Measurements from ENCODE around the gene HSP90AB1. TPM values are rescaled to one million over a fixed set of nuclear protein-coding genes. Genes with fewer than 3 reads are reported as not detected.

The HSP90AB1 gene
- total RNA-seq, 4 donors from 2014 or later = 556 to 669 (median 586) TPM

GRCh38 chr6:44284121-44284520, 37.2 kb downstream of the HSP90AB1 start:
- intact Hi-C loops (cut with DNase I) = no loop called here

DNA sequence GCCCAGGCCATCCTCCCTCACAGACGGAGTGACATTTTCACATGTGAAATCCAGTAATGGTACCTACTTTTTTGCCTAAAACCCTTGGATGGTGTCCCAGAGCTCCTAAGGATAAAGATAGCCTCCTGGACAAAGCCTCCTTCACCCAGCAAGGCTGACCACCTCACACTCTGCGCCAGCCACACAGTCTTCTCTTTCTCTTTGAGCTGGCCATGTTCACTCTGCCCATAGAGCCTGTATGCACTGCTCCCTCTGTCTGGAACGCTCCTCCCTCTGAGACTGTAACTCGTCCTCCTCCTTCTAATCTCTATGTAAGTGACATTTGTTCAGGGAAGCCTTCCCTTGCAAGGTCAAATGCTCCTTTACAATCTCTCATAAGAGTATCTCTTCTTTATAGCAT, 38.0 kb downstream of the HSP90AB1 start:
- intact Hi-C loops (cut with DNase I) = no loop called here
- 62 to 71% methylated on average over 4 of the region's 4 CpGs for WGBS, 2 donors

More at GRCh38 chr6:44284121-44284520, 37.2 kb downstream of the HSP90AB1 start:
- Histone ChIP-seq H3K4me3 (replicated peaks in 1 of 3) (no peak overlapping the region), H3K27me3 (no peaks in the 10 kb centered on the region), H3K36me3 (no peaks in the 10 kb centered on the region), H3K4me1 (no peaks in the 10 kb centered on the region), H3K27ac (no peak overlapping the region), H3K9me3 (no peaks in the 10 kb centered on the region)
- no peak for TF ChIP-seq CTCF (IDR thresholded peaks at IDR 0.05)
- TF ChIP-seq POLR2A (IDR thresholded peaks at IDR 0.05) = no peak
- DNase-seq = no peak
- 54 to 59% methylated on average over 2 of the region's 2 CpGs for WGBS, 2 donors

GRCh38 chr6:44285552-44286284, 38.8 kb downstream of the HSP90AB1 start:
- intact Hi-C loops (cut with DNase I) = no loop called here
- TF ChIP-seq POLR2A (IDR thresholded peaks at IDR 0.05) = no peak
- TF ChIP-seq CTCF (IDR thresholded peaks at IDR 0.05) = no peak
- no peak for DNase-seq
- Histone ChIP-seq H3K27ac (no peak overlapping the region), H3K4me1 (no peaks in the 10 kb centered on the region), H3K9me3 (no peaks in the 10 kb centered on the region), H3K27me3 (no peaks in the 10 kb centered on the region), H3K4me3 (replicated peaks in 1 of 3) (no peak overlapping the region), H3K36me3 (no peaks in the 10 kb centered on the region)
- WGBS, 2 donors = 62 to 75% methylated on average over 15 to 25 of the region's 25 CpGs

More for the DNA sequence above, 38.0 kb downstream of the HSP90AB1 start:
- Histone ChIP-seq H3K27ac (no peak overlapping the region), H3K9me3 (no peaks in the 10 kb centered on the region), H3K4me3 (replicated peaks in 1 of 3) (no peak overlapping the region), H3K4me1 (no peaks in the 10 kb centered on the region), H3K27me3 (no peaks in the 10 kb centered on the region), H3K36me3 (no peaks in the 10 kb centered on the region)
- DNase-seq = no peak
- no peak for TF ChIP-seq POLR2A (IDR thresholded peaks at IDR 0.05)
- TF ChIP-seq CTCF (IDR thresholded peaks at IDR 0.05) = no peak

- intact Hi-C loops (cut with DNase I) = no loop called here
- no peak for TF ChIP-seq POLR2A (IDR thresholded peaks at IDR 0.05)
- no peaks in the 10 kb centered on the region for H3K4me1 ChIP-seq
- DNase-seq = no peak
- no peaks in the 10 kb centered on the region for H3K27me3 ChIP-seq
- no peak overlapping the region for H3K4me3 ChIP-seq (replicated peaks in 1 of 3)
- no peaks in the 10 kb centered on the region for H3K36me3 ChIP-seq
- 87 to 91% methylated on average over 11 to 12 of the region's 12 CpGs for WGBS, 2 donors
- H3K9me3 ChIP-seq = no peaks in the 10 kb centered on the region
- H3K27ac ChIP-seq = no peak overlapping the region
These were observed 39.3 kb downstream of the HSP90AB1 start for GRCh38 chr6:44286285-44286565.

DNA sequence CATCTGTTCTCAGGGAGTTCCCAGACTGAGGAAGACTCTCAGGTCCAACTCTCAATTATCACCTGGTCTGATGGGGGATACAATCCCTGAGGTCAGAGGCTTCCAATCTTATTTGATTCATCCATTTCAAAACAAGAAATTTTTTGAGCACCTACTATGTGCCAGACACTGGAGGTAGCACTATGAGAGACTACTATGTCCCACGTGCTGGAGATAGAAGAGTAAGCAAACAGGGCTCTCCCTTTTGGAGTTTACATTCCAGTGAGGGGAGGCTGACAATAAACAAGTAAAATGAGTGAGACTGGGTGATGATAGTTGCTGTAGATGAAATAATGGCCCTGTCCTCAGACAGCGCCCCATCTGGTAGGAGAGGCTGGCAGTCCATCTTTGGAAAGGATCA, 39.8 kb downstream of the HSP90AB1 start:
- Histone ChIP-seq H3K4me3 (replicated peaks in 1 of 3) (no peak overlapping the region), H3K27me3 (no peaks in the 10 kb centered on the region), H3K27ac (no peak overlapping the region), H3K9me3 (no peaks in the 10 kb centered on the region), H3K4me1 (no peaks in the 10 kb centered on the region), H3K36me3 (no peaks in the 10 kb centered on the region)
- intact Hi-C loops (cut with DNase I) = no loop called here
- DNase-seq = no peak
- TF ChIP-seq POLR2A (IDR thresholded peaks at IDR 0.05) = no peak
- TF ChIP-seq CTCF (IDR thresholded peaks at IDR 0.05) = no peak
- WGBS, 2 donors = 58 to 62% methylated on average over 2 of the region's 2 CpGs
